Measurements from ENCODE around the gene YIPF1.
"Not testable (repeated sequence)": the region's sequence is repeated elsewhere in the genome, so short reads cannot be mapped to it uniquely, and the experiment has no call there.

YIPF1 gene

GRCh38 chr1:53905509-53905908, 15.9 kb upstream of the YIPF1 start:
- DNase-seq (ENCODE audit: low spot score in 2 of 2) (no peak), ATAC-seq (no peak)
- H3K27ac Mint-ChIP-seq, result no peak overlapping the region
- no peaks in the 10 kb centered on the region for H3K9me3 Mint-ChIP-seq
- H3K4me3 Mint-ChIP-seq, result no peak overlapping the region
- H3K4me1 Mint-ChIP-seq, result peaks cover 5% of the 10 kb centered on the region
- no peaks in the 10 kb centered on the region for H3K36me3 Mint-ChIP-seq

- H3K36me3 Mint-ChIP-seq, result no peaks in the 10 kb centered on the region
- peak overlapping the region; percentile 75 for H3K27ac Mint-ChIP-seq
- DNase-seq (ENCODE audit: low spot score in 2 of 2) (no peak), ATAC-seq (no peak)
- H3K9me3 Mint-ChIP-seq, result no peaks in the 10 kb centered on the region
- no peak overlapping the region for H3K4me3 Mint-ChIP-seq
- peaks cover 5% of the 10 kb centered on the region for H3K4me1 Mint-ChIP-seq
Measured at GRCh38 chr1:53902235-53903138, 12.9 kb upstream of the YIPF1 start.

- Mint-ChIP-seq H3K27ac (no peak overlapping the region), H3K4me3 (no peak overlapping the region), H3K36me3 (no peaks in the 10 kb centered on the region), H3K9me3 (no peaks in the 10 kb centered on the region), H3K4me1 (peaks cover 5% of the 10 kb centered on the region)
- ATAC-seq (no peak), DNase-seq (ENCODE audit: low spot score in 2 of 2) (no peak)
Measured at GRCh38 chr1:53899708-53900107, 10.1 kb upstream of the YIPF1 start.

GRCh38 chr1:53899206-53899628, 9.6 kb upstream of the YIPF1 start:
- Mint-ChIP-seq H3K36me3 (no peaks in the 10 kb centered on the region), H3K27ac (no peak overlapping the region)
- no peak for ATAC-seq

GRCh38 chr1:53896635-53897229, 7.1 kb upstream of the YIPF1 start:
- Mint-ChIP-seq H3K27ac (no peak overlapping the region), H3K36me3 (no peaks in the 10 kb centered on the region), H3K4me3 (no peak overlapping the region), H3K4me1 (peaks cover 11% of the 10 kb centered on the region), H3K9me3 (no peaks in the 10 kb centered on the region)
- DNase-seq (ENCODE audit: low spot score in 2 of 2) (no peak), ATAC-seq (no peak)

More at GRCh38 chr1:53899206-53899628, 9.6 kb upstream of the YIPF1 start:
- H3K9me3 Mint-ChIP-seq, result no peaks in the 10 kb centered on the region
- H3K4me3 Mint-ChIP-seq, result no peak overlapping the region
- no peak for DNase-seq (ENCODE audit: low spot score in 2 of 2)
- H3K4me1 Mint-ChIP-seq, result peaks cover 5% of the 10 kb centered on the region

- Mint-ChIP-seq H3K9me3 (no peaks in the 10 kb centered on the region), H3K27ac (no peak overlapping the region), H3K4me3 (no peak overlapping the region), H3K4me1 (peaks cover 13% of the 10 kb centered on the region), H3K36me3 (no peaks in the 10 kb centered on the region)
- ATAC-seq (no peak), DNase-seq (ENCODE audit: low spot score in 2 of 2) (no peak)
Measured at GRCh38 chr1:53895421-53895820, 5.8 kb upstream of the YIPF1 start.

GRCh38 chr1:53894644-53895043, 5.0 kb upstream of the YIPF1 start:
- DNase-seq (ENCODE audit: low spot score in 2 of 2), result no peak
- Mint-ChIP-seq H3K27ac (no peak overlapping the region), H3K9me3 (no peaks in the 10 kb centered on the region), H3K4me1 (peaks cover 17% of the 10 kb centered on the region), H3K36me3 (no peaks in the 10 kb centered on the region), H3K4me3 (no peak overlapping the region)
- no peak for ATAC-seq

GRCh38 chr1:53893999-53894636, 4.5 kb upstream of the YIPF1 start, which contains the start of gene DIO1:
TSS of gene DIO1 (plus strand) at chr1:53894187. CDS start at chr1:53894211, 24 bp downstream.
- ATAC-seq (no peak), DNase-seq (ENCODE audit: low spot score in 2 of 2) (no peak)
- H3K27ac Mint-ChIP-seq, result no peak within 1 kb of the TSS
- peaks cover 22% of the 10 kb centered on the region for H3K4me1 Mint-ChIP-seq
- H3K36me3 Mint-ChIP-seq, result no peaks in the 10 kb centered on the region
- no peak within 1 kb of the TSS for H3K4me3 Mint-ChIP-seq
- no peaks in the 10 kb centered on the region for H3K9me3 Mint-ChIP-seq

- H3K4me1 Mint-ChIP-seq, result peaks cover 32% of the 10 kb centered on the region
- DNase-seq (ENCODE audit: low spot score in 2 of 2), result no peak
- no peaks in the 10 kb centered on the region for H3K9me3 Mint-ChIP-seq
- no peak overlapping the region for H3K27ac Mint-ChIP-seq
- H3K4me3 Mint-ChIP-seq, result no peak overlapping the region
- no peaks in the 10 kb centered on the region for H3K36me3 Mint-ChIP-seq
- no peak for ATAC-seq
Measured at GRCh38 chr1:53892911-53893310, 3.3 kb upstream of the YIPF1 start.

GRCh38 chr1:53891678-53892077, 2.1 kb upstream of the YIPF1 start:
- no peak for DNase-seq (ENCODE audit: low spot score in 2 of 2)
- no peak for ATAC-seq
- Mint-ChIP-seq H3K4me3 (no peak overlapping the region), H3K36me3 (peaks cover 1% of the 10 kb centered on the region), H3K9me3 (no peaks in the 10 kb centered on the region), H3K4me1 (peaks cover 32% of the 10 kb centered on the region), H3K27ac (no peak overlapping the region)

GRCh38 chr1:53891018-53891417, 1.4 kb upstream of the YIPF1 start:
- no peak overlapping the region for H3K4me3 Mint-ChIP-seq

GRCh38 chr1:53890522-53890941, 935 bp upstream of the YIPF1 start:
- H3K9me3 Mint-ChIP-seq, result no peaks in the 10 kb centered on the region
- ATAC-seq (no peak), DNase-seq (ENCODE audit: low spot score in 2 of 2) (peak in 1 of 2 donors; percentile 52)
- H3K27ac Mint-ChIP-seq, result peak overlapping the region; percentile 95
- peak overlapping the region; percentile 96 for H3K4me3 Mint-ChIP-seq
- H3K4me1 Mint-ChIP-seq, result peaks cover 32% of the 10 kb centered on the region
- peaks cover 4% of the 10 kb centered on the region for H3K36me3 Mint-ChIP-seq

More at GRCh38 chr1:53891018-53891417, 1.4 kb upstream of the YIPF1 start:
- Mint-ChIP-seq H3K4me1 (peaks cover 32% of the 10 kb centered on the region), H3K36me3 (peaks cover 4% of the 10 kb centered on the region), H3K9me3 (no peaks in the 10 kb centered on the region), H3K27ac (no peak overlapping the region)
- ATAC-seq (no peak), DNase-seq (ENCODE audit: low spot score in 2 of 2) (no peak)

GRCh38 chr1:53888681-53889080, 916 bp downstream of the YIPF1 start:
- peaks cover 11% of the 10 kb centered on the region for H3K36me3 Mint-ChIP-seq
- peaks cover 32% of the 10 kb centered on the region for H3K4me1 Mint-ChIP-seq
- peak overlapping the region; percentile 96 for H3K4me3 Mint-ChIP-seq
- H3K9me3 Mint-ChIP-seq, result no peaks in the 10 kb centered on the region
- DNase-seq (ENCODE audit: low spot score in 2 of 2) (no peak), ATAC-seq (no peak)
- peak overlapping the region; percentile 95 for H3K27ac Mint-ChIP-seq

GRCh38 chr1:53883600-53883999, 6.0 kb downstream of the YIPF1 start:
- not testable (repeated sequence) for H3K27ac Mint-ChIP-seq

GRCh38 chr1:53881853-53882252, 7.7 kb downstream of the YIPF1 start:
- not testable (repeated sequence) for ATAC-seq, H3K9me3 Mint-ChIP-seq, H3K4me1 Mint-ChIP-seq

More at GRCh38 chr1:53883600-53883999, 6.0 kb downstream of the YIPF1 start:
- H3K36me3 Mint-ChIP-seq, result peaks cover 31% of the 10 kb centered on the region
- not testable (repeated sequence) for H3K9me3 Mint-ChIP-seq; H3K4me3 Mint-ChIP-seq; ATAC-seq; DNase-seq (ENCODE audit: low spot score in 2 of 2); H3K4me1 Mint-ChIP-seq

More at GRCh38 chr1:53881853-53882252, 7.7 kb downstream of the YIPF1 start:
- H3K4me3 Mint-ChIP-seq; DNase-seq (ENCODE audit: low spot score in 2 of 2); H3K27ac Mint-ChIP-seq: not testable (repeated sequence)
- peaks cover 41% of the 10 kb centered on the region for H3K36me3 Mint-ChIP-seq
